IMR-90 (cell line): Measurements from ENCODE around the gene SOBP. TPM values are rescaled to one million over a fixed set of nuclear protein-coding genes. Genes with fewer than 3 reads are reported as not detected.

ENCODE experiments used
- ATAC-seq: fragments of 200-7000 bp; cut with Tn5 transposase; 2 replicates; pipeline ENCODE4 v1.9.1; 2020; ENCODE audit warnings: low read depth, mild to moderate bottlenecking, moderate library complexity
- BruUV-seq: library from RNA; stranded (reverse); fragments of 400-500 nt; replicated peaks from 2 replicates; lab custom pipeline; 2021; lab: Mats Ljungman, UMichigan
- CTCF ChIA-PET: fragments of 300-600 bp; formaldehyde crosslinking; extraction: SDS; loops from one replicate; lab custom pipeline; 2021; ENCODE audit warnings: antibody characterized with exemption; lab: Yijun Ruan, JAX
- POLR2A ChIA-PET: fragments of 300-600 bp; sonication (Branson Sonifier 250); formaldehyde crosslinking; loops from one replicate; lab custom pipeline; 2022; ENCODE audit warnings: antibody characterized with exemption; ENCODE audit not compliant: unreplicated experiment; lab: Charles Lee
- DNase-seq: peaks from one replicate; pipeline ENCODE4 v3.0.0; 2013
- H2AFZ ChIP-seq: replicated peaks from 2 replicates; pipeline ENCODE3; 2013; ENCODE audit warnings: low read length, mild to moderate bottlenecking; ENCODE audit not compliant: poor library complexity
- H2AK5ac ChIP-seq: 2 replicates; pipeline ENCODE4 v1.6.1; 2013; ENCODE audit warnings: low read depth, low read length, inconsistent platforms
- H2AK9ac ChIP-seq: replicated peaks from 2 replicates; pipeline ENCODE3; 2013; ENCODE audit warnings: mild to moderate bottlenecking, low read depth, low read length, moderate library complexity; ENCODE audit not compliant: poor library complexity
- H2BK120ac ChIP-seq: 2 replicates; pipeline ENCODE4 v1.6.1; 2013; ENCODE audit warnings: low read depth, low read length, inconsistent platforms
- H2BK15ac ChIP-seq: 3 replicates; pipeline ENCODE4 v1.6.1; 2013; ENCODE audit warnings: low read depth, low read length, inconsistent platforms
- H2BK20ac ChIP-seq: 2 replicates; pipeline ENCODE4 v1.6.1; 2013; ENCODE audit warnings: low read depth, mild to moderate bottlenecking, inconsistent platforms, low read length, moderate library complexity
- H2BK5ac ChIP-seq: 2 replicates; pipeline ENCODE4 v1.6.1; 2013; ENCODE audit warnings: mild to moderate bottlenecking, low read depth, low read length, inconsistent platforms; ENCODE audit not compliant: poor library complexity, severe bottlenecking
- H3K14ac ChIP-seq: replicated peaks from 2 replicates; pipeline ENCODE4 v1.6.1; 2013; ENCODE audit warnings: low read depth, low read length, inconsistent platforms
- H3K18ac ChIP-seq: 2 replicates; pipeline ENCODE4 v1.6.1; 2013; ENCODE audit warnings: low read depth, low read length, control low read depth
- H3K23ac ChIP-seq: 2 replicates; pipeline ENCODE4 v1.6.1; 2013; ENCODE audit warnings: low read depth, low read length, inconsistent platforms
- H3K27ac ChIP-seq: 2 replicates; pipeline ENCODE4 v1.5.1; 2013; ENCODE audit warnings: mild to moderate bottlenecking, control low read depth, low read length; ENCODE audit not compliant: insufficient read depth
- H3K27me3 ChIP-seq: 2 replicates; pipeline ENCODE4 v1.6.1; 2013; ENCODE audit warnings: low read length; ENCODE audit not compliant: control insufficient read depth, insufficient read depth
- H3K36me3 ChIP-seq: 2 replicates; pipeline ENCODE4 v1.6.1; 2013; ENCODE audit warnings: low read length, mixed read lengths; ENCODE audit not compliant: control insufficient read depth, insufficient read depth
- H3K4ac ChIP-seq: 2 replicates; pipeline ENCODE4 v1.6.1; 2013; ENCODE audit warnings: low read depth, low read length, inconsistent platforms
- H3K4me1 ChIP-seq: 2 replicates; pipeline ENCODE4 v1.6.1; 2013; ENCODE audit warnings: low read length, mixed read lengths; ENCODE audit not compliant: control insufficient read depth, insufficient read depth
- H3K4me2 ChIP-seq: 2 replicates; pipeline ENCODE4 v1.6.1; 2013; ENCODE audit warnings: low read depth, mild to moderate bottlenecking, control low read depth, low read length, moderate library complexity
- H3K4me3 ChIP-seq: 2 replicates; pipeline ENCODE4 v1.5.1; 2013; ENCODE audit warnings: low read depth, mild to moderate bottlenecking, control low read depth, low read length, moderate library complexity; ENCODE audit not compliant: insufficient read depth
- H3K56ac ChIP-seq: 2 replicates; pipeline ENCODE4 v1.6.1; 2013; ENCODE audit warnings: low read length, inconsistent platforms; ENCODE audit not compliant: insufficient read depth; ENCODE audit errors: extremely low read depth
- H3K79me1 ChIP-seq, 2 experiments: 2 replicates each; pipeline ENCODE4 v1.6.1; 2013; ENCODE audit warnings: low read length in 2 of 2, inconsistent platforms in 1 of 2, low read depth in 1 of 2
- H3K9ac ChIP-seq: 2 replicates; pipeline ENCODE4 v1.6.1; 2013; ENCODE audit warnings: low read depth, low read length, control low read depth
- H3K9me1 ChIP-seq: 2 replicates; pipeline ENCODE4 v1.6.1; 2013; ENCODE audit warnings: low read length, inconsistent platforms; ENCODE audit not compliant: insufficient read depth
- H3K9me3 ChIP-seq: 2 replicates; pipeline ENCODE4 v1.6.1; 2013; ENCODE audit warnings: low read length; ENCODE audit not compliant: control insufficient read depth, insufficient read depth
- H4K20me1 ChIP-seq: 2 replicates; pipeline ENCODE4 v1.6.1; 2013; ENCODE audit warnings: low read length, inconsistent platforms; ENCODE audit not compliant: insufficient read depth
- H4K5ac ChIP-seq: 2 replicates; pipeline ENCODE4 v1.6.1; 2013; ENCODE audit warnings: mild to moderate bottlenecking, low read depth, low read length, control low read depth
- H4K8ac ChIP-seq, 2 experiments: 2 replicates each; pipeline ENCODE4 v1.6.1; 2013; ENCODE audit warnings: low read depth in 2 of 2, low read length in 2 of 2, control low read depth in 1 of 2, inconsistent platforms in 1 of 2
- H4K91ac ChIP-seq: 2 replicates; pipeline ENCODE4 v1.6.1; 2013; ENCODE audit warnings: low read depth, low read length, inconsistent platforms; ENCODE audit not compliant: insufficient read depth
- CHD1 ChIP-seq: IDR thresholded peaks from 2 replicates; pipeline ENCODE4 v1.6.1; 2012; ENCODE audit warnings: low read depth, low read length, improper control_type of control experiment
- MAZ ChIP-seq: IDR thresholded peaks from 2 replicates; pipeline ENCODE4 v1.6.1; 2012; ENCODE audit warnings: low read depth, mild to moderate bottlenecking, low read length, improper control_type of control experiment, moderate library complexity, borderline replicate concordance
- MXI1 ChIP-seq: IDR thresholded peaks from 2 replicates; pipeline ENCODE4 v1.6.1; 2012; ENCODE audit warnings: low read depth, mild to moderate bottlenecking, low read length, moderate library complexity, borderline replicate concordance
- POLR2A ChIP-seq: IDR thresholded peaks from 2 replicates; pipeline ENCODE4 v1.6.1; 2012; ENCODE audit warnings: mild to moderate bottlenecking, low read depth, low read length
- RCOR1 ChIP-seq: IDR thresholded peaks from 2 replicates; pipeline ENCODE4 v1.6.1; 2012; ENCODE audit warnings: mild to moderate bottlenecking, low read length, improper control_type of control experiment; ENCODE audit not compliant: insufficient replicate concordance
- RFX5 ChIP-seq: IDR thresholded peaks from 2 replicates; pipeline ENCODE4 v1.8.0; 2012; ENCODE audit warnings: low read depth, mild to moderate bottlenecking, low read length, moderate library complexity
- WGBS, 2 experiments: methylation state at CpG; one replicate each; pipeline versions ENCODE4 v1.1.5 to v1.1.7; 2013; ENCODE audit warnings: missing lambda C conversion rate in 2 of 2; ENCODE audit not compliant: insufficient read length in 1 of 2; ENCODE audit errors: extremely low coverage in 2 of 2; 5-methylcytosine and 5-hydroxymethylcytosine counted together
- dilution Hi-C: fragments of 300-500 bp; cut with HindIII; formaldehyde crosslinking; loops from one replicate; pipeline ENCODE4 v1.14.3; 2018; ENCODE audit warnings: low sequenced_read_pairs; ENCODE audit not compliant: unreplicated experiment
- in situ Hi-C: fragments of 300-500 bp; cut with MboI; formaldehyde crosslinking; loops from 3 replicates; pipeline ENCODE4 v1.14.3; 2019; ENCODE audit warnings: low sequenced_read_pairs, inconsistent platforms, mixed read lengths
- intact Hi-C: fragments of 100-400 bp; cut with micrococcal nuclease; formaldehyde crosslinking; loops from 2 replicates; pipeline ENCODE4 v1.10.0; 2022
- polyA plus RNA-seq, 3 experiments: library from polyadenylated mRNA; depleted of rRNA; stranded (reverse); fragments of >200 nt; gene quantifications; 2 replicates each; pipeline ENCODE4 v1.2.3, GENCODE V29; 2012; ENCODE audit warnings: low replicate concordance in 1 of 3
- total RNA-seq: library from RNA; depleted of rRNA; stranded (reverse); fragments of >200 nt; gene quantifications from 2 replicates; pipeline ENCODE4 v1.2.3, GENCODE V29; 2012
- TF ChIP-seq, protein P1 (sequence below): conservative IDR thresholded peaks from 2 replicates; pipeline ENCODE4 v1.5.1; 2012; ENCODE audit warnings: mild to moderate bottlenecking, low read depth, low read length, improper control_type of control experiment

SOBP gene
- total and polyA plus RNA-seq, 2 of the 4 experiments (the other 2 are of a cell fraction): 0.60 to 0.72 TPM

DNA sequence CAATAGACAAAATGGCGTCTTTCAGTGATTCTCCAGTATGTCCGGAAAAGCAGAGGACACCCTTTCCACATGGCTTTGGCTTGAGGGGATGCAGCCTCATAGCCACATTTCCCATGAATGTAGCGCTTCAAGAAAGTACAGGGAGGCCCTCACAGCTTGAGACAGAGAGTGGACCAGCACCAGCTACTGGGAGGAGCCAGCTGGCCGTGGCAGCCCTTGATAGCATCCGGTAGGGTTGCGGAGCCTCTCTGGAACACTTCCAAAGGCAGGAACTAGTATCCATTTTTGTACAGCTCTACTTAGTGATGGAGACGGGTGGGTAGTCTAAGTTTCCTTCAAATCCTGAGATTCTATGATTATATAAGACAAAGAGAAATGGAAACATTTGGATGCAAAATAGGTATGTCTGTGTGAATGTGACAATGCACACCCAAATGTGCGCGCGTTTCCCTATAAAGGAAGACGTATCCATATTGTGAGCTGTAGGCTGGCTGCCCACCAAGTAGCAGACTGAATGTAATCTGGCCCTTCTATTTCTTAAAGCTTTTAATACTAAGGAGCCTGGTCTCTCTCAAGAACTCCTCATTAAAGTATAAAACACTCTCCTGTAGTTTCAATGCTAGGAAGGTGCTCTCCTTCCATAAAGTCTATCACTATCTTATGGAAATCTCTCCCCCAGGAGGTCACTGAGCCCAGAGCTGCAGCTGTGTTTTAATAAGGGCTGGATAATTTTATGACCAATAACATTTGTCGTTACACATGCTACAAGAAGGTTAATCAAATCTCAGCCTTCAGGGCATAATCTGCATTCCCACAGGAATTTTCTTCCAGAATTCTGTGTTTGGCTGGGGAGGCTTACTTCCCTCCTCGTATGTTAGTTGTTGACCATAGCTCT, 74.0 kb downstream of the SOBP start:
- Histone ChIP-seq H3K36me3 (peaks cover 5% of the 10 kb centered on the region; the same call in 1 of the 2 replicates), H4K5ac (no peak overlapping the region), H3K56ac (no peak overlapping the region), H3K9me1 (peaks cover 4% of the 10 kb centered on the region; the same call in 1 of the 2 replicates), H3K14ac (no peak overlapping the region), H3K4me2 (no peak overlapping the region), H2AFZ (no peak overlapping the region), H2BK15ac (no peak overlapping the region), H3K23ac (no peak overlapping the region), H3K9me3 (no peaks in the 10 kb centered on the region), H3K27ac (no peak overlapping the region), H3K4me1 (no peaks in the 10 kb centered on the region), H3K27me3 (no peaks in the 10 kb centered on the region), H3K4ac (no peak overlapping the region), H2BK120ac (no peak overlapping the region), H2AK9ac (no peak overlapping the region), H4K8ac (no peak overlapping the region), H4K91ac (no peak overlapping the region), H3K4me3 (no peak overlapping the region), H2BK20ac (no peak overlapping the region), H2AK5ac (no peak overlapping the region), H2BK5ac (no peak overlapping the region), H3K79me1 (no peaks in the 10 kb centered on the region), H4K20me1 (no peaks in the 10 kb centered on the region), H3K18ac (no peak overlapping the region), H3K9ac (no peak overlapping the region)
- 100% methylated on average over 1 of the region's 13 CpGs; no CpG with 5 or more reads in 1 of the 2 experiments for WGBS, 2 experiments
- CTCF ChIA-PET: interaction anchor here (1.3 kb wide), 1 partner anchor 71 kb away, joined by 3 read pairs; no protein-coding TSS in a partner anchor
- no peak for ATAC-seq
- in situ Hi-C loops (no loop called here), dilution Hi-C loops (no loop called here), intact Hi-C loops (no loop called here)
- no peak for DNase-seq
- no TSS peak for BruUV-seq
- TF ChIP-seq RCOR1 (no peak), MXI1 (no peak), POLR2A (no peak), CHD1 (no peak), RFX5 (no peak), MAZ (no peak)
- TF ChIP-seq, protein P1, sequence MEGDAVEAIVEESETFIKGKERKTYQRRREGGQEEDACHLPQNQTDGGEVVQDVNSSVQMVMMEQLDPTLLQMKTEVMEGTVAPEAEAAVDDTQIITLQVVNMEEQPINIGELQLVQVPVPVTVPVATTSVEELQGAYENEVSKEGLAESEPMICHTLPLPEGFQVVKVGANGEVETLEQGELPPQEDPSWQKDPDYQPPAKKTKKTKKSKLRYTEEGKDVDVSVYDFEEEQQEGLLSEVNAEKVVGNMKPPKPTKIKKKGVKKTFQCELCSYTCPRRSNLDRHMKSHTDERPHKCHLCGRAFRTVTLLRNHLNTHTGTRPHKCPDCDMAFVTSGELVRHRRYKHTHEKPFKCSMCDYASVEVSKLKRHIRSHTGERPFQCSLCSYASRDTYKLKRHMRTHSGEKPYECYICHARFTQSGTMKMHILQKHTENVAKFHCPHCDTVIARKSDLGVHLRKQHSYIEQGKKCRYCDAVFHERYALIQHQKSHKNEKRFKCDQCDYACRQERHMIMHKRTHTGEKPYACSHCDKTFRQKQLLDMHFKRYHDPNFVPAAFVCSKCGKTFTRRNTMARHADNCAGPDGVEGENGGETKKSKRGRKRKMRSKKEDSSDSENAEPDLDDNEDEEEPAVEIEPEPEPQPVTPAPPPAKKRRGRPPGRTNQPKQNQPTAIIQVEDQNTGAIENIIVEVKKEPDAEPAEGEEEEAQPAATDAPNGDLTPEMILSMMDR: no peak
- POLR2A ChIA-PET: no interaction called here
